Neural progenitor cell (in vitro differentiated cells): Measurements from ENCODE around the gene PHLDA2.

Experiments
- EZH2 ChIP-seq: fragments of 200-600 bp; sonication (generic); IDR thresholded peaks from 2 replicates; pipeline ENCODE4 v1.6.1; 2017; ENCODE audit warnings: antibody characterized with exemption, mild to moderate bottlenecking, moderate library complexity
- TF ChIP-seq, protein P1 (sequence below): fragments of 200-600 bp; sonication (generic); IDR thresholded peaks from 2 replicates; pipeline ENCODE4 v1.5.1; 2017; ENCODE audit warnings: antibody characterized with exemption, mild to moderate bottlenecking

DNA sequence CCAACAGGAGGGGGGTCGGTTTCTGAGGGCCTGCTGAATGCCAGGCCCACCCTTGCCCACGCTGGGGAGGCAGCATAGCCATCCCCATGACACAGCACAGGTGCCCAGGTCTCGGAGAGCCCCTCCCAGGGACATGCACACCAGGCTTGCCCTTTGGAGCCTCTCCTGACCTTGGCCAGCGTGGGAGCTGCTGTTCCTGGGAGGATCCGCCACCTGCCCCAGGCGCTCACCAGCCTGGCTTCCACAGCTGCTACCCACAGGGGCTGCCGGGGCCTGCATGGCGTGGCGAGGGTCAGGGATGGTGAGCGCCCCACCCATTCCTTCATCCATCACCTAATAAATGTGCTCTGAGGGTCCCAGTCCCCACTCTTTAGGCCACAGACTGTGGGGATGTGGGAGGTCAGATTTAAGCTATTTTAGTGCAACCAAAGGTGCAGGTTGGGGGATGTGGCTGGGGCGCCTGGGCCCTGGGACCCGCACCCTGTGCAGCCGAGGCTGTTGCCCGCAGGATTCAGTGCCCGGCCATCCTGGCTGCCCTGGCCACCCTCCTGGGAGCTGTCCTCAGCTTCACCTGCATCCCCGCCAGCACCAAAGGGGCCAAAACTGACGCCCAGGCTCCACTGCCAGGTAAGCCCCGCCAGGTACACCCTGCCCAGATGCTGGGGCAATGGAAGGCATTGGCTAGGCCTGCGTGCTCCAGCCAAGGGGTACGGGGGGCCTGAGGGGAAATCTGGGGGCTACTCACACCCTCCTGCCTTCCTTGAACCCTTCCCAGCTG is 12.9 kb downstream of the PHLDA2 start:
- TF ChIP-seq, protein P1, sequence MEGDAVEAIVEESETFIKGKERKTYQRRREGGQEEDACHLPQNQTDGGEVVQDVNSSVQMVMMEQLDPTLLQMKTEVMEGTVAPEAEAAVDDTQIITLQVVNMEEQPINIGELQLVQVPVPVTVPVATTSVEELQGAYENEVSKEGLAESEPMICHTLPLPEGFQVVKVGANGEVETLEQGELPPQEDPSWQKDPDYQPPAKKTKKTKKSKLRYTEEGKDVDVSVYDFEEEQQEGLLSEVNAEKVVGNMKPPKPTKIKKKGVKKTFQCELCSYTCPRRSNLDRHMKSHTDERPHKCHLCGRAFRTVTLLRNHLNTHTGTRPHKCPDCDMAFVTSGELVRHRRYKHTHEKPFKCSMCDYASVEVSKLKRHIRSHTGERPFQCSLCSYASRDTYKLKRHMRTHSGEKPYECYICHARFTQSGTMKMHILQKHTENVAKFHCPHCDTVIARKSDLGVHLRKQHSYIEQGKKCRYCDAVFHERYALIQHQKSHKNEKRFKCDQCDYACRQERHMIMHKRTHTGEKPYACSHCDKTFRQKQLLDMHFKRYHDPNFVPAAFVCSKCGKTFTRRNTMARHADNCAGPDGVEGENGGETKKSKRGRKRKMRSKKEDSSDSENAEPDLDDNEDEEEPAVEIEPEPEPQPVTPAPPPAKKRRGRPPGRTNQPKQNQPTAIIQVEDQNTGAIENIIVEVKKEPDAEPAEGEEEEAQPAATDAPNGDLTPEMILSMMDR: no peak
- TF ChIP-seq EZH2: no peak
